Activated CD4-positive, alpha-beta T cell treated with anti-CD3 and anti-CD28 coated beads for 48 hours (primary cell): ENCODE results near the gene H3-3A.

Experiments used
- DNase-seq: peaks from one replicate; pipeline ENCODE4 v3.0.0-alpha.2; 2020

Gene H3-3A

DNA sequence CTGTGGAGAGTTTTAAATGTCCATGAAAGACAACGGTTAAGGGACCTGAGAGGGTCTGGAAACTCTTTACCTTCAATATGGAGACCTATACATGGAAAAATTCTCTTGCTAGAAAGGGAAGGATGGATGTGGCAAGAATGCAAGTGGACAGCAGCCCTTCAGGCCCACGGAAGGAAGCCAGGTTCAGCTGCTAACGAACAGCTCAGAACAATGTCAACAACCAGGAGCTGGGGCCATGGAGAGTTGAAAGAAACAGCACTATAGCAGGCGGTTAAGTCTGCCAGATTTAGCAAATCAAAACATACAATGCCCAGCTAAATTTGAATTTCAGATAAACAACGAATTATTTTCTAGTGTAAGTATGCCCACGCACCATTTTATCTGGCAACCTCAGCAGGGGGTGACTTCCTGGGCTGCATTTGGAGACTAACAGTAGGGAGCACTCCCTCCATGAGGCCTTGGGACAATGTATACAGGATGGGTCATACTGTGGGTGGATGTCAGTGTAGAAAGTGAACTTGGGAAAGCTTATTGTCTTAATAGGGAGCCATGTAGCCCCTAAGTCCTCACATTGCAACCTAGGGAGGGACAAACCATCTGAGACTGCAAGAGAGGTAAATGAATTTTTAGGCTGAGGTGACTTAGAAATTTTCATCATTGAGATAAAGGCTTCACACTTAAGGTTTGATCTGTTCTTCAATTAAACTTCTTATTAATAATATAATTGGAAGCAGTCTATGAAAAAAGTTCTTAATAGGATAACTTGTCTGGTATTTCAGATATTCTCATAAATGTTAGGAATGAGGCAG, 7.8 kb upstream of the H3-3A start:
- no peak for DNase-seq

DNA sequence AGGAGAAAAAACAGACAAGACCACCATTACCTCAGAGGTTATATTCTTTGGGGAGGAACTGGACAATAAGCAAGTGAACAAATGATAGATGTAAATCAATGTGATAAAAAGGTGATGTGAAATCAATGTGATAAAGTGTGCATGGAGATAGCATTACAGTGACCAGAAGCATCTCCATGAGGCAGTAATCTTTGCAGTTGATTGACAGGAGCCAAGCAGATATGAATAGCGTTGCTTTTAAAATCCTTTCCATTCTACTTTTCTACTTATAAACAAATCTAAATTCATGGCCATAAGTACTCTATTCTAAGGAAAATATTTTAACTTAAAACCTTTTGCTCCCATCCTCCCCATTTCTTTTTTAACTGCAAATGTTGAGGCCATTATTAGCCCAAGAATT, 2.8 kb upstream of the H3-3A start:
- no peak for DNase-seq

DNA sequence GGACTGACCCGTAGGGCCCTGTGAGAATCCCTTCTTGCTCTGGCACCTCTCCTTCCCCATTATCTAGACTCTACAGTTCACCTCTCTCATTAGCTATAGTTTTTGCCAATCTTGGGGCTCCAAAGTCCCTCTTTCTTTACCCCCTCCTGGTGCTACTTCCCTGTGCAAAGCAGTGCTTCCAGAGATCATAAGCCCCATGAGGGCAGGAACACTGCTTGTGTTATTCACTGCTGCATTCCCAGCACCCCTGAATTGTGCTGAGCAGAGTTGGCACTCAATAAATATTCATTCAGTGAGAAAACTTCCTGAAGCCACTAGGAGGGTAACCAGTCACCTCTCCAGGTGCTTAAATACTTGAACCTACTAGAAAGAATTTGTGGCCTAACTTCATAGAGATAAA, 2.1 kb upstream of the H3-3A start:
- DNase-seq: no peak

DNA sequence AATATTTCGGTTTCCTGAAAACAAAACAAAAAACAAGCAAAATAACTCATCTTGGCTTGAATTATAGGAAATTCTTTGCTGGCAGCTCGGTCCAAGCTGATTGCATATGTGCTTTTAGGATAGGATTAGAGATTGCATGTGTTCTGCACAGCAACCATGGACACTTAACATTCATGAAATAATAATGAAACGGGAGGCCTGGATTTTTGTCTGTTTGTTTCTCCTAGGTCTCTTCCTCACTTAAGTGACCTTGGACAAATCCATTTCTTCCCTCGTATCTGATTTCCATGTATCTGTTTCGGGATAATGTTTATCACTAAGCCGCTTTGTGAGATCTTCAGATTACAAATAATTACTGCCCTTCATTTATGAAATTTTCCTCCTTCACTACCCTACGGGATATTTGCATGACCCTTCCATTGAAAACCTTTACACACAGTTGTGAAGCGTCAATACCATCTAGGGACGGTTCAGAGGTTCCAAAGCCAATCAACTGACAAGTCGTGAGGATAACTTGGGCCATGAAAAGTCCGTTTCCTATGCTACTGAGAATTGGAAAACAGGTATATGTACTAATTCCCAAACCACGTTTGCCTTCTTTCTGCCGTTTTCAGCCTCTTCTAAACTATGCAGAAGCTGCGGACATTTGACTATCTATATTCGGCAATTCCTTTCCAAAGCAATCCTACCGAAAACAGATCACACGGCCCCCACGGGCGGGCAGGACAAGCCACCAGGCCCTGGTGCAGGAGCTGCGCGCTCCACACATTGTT, 1.3 kb upstream of the H3-3A start:
- no peak for DNase-seq

DNA sequence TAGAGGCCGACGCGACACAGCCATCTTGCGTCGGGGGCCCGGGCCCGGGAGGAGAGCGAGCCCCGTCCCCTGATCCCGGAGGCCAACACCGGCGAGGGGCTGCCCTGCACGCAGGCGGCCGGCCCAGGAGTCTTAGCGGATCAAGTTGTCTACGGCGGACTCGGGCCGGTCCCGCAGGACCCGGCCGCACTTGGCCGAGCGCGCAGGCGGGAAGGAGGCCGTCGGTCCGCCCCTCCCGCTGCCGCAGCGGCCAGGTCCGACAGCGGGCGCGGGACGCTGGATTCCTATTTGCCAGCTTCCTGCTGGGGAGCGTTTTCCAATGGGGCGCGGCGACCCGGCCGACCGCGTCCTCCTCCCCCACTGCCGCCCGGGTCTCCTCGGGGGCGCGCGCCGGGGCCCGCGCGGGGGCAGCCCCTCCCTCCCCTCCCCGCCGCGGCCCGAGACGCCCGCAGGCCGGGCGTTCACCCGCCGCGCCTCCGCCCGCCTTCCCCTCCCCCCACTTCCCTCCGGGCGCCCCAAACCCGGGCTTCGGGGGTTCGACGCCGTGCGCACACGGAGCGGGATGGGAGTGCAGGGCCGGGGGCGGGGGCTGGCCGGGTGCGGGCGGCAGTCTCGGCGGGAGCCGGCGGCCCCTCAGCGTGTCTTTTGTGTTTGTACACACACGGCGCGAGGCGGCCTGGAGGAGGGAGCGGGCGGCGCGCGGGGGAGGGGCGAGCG, 517 bp upstream of the H3-3A start:
- DNase-seq: peak; percentile 49

DNA sequence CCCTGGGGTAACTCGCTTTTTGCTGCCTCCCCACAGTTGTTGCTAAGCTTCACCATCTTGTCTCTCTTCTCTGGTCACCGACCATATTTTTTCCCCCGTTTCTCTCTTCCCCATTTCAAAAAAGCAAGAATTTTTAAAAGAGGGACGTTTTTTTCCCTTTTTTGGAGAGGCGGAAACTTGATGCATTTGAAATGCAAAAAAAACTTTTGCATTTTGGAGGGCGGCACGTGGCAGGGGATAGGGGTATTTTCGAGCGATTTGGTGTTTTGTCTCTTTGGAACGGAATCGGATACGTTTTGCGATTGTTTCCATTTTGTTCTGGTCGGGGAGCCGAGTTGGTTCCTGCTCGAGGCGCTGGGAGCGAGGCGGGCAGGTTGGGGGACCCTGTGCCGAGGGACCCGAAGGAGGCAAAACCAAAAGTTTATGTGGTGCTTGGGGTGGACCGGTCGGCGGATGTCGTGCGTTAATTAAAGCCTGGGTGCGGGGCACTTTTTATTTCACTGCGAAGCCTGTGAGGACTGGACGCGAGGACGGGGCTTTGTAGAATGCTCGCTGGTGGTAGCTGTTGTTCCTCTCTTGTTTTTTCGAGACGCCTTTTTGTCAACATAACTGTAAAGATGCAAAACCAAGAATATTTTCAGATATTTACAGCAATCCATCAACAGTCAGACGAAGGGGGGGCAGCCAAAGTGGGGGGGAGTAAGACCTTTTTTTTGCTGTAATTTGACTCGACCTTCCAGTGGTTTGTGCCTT, 884 bp downstream of the H3-3A start:
- peak; percentile 57 for DNase-seq

DNA sequence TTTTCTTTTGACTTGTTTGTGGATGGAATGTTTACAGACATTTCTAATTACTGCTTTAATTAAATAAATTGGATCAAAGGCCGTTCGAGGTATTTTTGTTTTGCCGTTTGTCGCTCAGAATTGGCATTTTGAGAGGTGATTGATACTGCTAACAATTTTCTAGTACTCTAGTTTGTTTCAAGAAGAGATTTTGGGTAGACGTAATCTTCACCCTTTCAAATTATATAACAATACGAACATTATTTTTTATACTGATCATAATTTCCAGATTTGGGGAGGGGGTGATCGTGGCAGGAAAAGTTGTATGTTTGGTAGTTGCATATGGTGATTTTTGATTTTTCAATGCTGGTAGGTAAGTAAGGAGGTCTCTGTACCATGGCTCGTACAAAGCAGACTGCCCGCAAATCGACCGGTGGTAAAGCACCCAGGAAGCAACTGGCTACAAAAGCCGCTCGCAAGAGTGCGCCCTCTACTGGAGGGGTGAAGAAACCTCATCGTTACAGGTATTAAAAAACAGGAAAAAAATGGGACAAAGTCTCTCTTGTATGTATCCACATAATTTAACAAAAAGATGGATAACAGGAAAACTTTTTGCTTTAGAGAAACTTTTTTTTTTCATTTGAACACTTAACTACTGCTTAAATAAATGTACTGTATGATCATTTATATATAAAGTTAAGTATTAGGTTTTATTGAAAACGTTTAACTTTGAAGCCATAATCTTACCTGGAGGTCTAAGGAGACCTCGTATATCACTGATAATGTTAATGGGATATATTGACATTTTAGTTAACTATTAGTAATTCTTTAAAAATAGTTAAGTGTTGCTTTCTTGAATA, 1.7 kb downstream of the H3-3A start:
- DNase-seq: peak; percentile 24

DNA sequence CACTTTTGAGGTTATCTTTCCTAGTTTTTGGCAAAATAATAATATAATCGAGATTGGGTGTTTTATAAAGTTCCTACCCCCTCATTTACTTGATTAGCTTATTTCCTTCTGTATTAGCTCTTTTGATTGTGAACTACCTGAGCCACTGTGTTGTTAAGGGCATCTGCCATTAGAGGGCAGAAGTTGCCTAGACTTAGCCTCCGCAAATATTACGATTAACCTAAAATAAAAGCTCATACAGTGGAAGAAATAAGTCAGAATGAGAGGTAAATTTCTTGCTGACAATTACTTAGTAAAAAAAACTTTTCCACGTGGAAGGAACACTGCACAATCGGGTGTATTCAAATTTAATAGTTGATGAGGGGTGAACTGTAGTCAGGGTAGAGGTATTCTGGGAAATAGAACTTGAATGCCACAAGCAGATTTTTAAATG, 2.3 kb downstream of the H3-3A start:
- peak; percentile 47 for DNase-seq

DNA sequence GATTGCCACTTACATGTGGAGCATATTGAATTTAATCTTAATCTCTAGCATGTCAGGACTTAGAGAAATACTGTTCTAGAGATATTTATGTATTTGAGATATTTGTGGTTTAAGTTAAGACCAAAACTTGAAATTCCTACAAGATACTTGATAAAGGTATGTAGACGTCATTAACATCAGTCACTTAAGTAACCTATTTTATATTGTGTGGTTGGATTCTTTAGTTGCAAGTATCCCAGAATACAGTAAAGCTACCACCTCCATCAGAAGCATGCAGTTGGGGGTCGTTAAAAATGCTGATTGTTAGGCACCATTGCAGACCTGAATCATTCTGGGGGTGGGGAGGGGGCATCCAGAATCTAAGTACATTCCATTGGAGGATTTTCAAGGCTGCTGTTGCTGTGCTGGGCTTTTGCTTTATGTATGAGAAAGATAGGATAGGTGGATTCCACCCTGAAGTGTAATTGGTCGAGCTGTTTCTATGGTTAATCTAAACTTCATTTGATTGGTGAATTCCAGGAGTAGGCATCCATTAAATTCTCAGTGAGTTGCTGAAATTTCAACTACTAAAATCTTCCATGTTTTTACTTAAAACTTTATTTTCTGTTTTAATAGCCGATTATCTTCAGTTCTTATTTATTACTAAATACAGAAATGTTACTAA, 4.0 kb downstream of the H3-3A start:
- DNase-seq: no peak

DNA sequence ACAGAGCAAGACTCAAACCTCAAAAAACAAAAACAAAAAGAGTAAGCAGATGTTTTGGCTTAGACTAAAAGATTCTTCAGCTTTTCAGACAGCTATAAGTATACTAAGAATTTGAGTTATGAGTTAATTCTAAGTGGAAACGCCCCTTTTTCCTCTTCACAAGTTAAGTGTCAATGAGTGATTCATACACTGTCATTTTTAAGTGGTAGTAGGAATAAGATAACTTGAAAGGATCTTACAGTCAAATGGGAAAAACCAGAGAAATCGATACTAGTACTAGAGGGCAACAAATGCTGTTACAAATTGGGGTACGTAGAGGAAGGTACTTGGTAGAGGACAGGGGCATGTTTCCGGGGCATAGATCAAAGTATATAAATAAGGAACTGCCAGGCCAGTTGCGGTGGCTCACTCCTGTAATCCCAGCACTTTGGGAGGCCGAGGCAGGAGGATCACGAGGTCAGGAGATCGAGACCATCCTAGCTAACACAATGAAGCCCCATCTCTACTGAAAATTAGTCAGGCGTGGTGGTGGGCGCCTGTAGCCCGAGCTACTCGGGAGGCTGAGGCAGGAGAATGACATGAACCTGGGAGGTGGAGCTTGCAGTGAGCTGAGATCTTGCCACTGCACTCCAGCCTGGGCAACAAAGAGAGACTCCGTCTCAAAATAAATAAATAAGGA, 7.4 kb downstream of the H3-3A start:
- peak; percentile 38 for DNase-seq

DNA sequence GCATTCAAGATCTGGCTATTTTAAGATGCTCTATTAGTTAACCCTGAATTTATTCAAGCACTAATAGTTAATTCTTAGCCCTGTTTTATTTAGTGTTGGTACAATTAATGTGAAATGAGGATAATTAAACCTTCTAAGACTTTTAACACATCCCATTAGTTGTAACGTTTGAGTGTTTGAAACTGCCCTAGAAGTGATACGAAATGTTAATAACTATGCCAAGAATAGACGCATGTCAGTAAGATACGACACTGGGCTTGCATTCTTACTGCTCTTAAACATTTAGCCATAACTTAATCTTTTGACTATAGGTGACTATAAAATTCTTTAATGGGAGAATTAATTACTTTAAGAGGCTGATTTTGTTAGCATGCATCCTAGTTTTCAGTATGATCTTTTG, 9.8 kb downstream of the H3-3A start:
- DNase-seq: no peak

DNA sequence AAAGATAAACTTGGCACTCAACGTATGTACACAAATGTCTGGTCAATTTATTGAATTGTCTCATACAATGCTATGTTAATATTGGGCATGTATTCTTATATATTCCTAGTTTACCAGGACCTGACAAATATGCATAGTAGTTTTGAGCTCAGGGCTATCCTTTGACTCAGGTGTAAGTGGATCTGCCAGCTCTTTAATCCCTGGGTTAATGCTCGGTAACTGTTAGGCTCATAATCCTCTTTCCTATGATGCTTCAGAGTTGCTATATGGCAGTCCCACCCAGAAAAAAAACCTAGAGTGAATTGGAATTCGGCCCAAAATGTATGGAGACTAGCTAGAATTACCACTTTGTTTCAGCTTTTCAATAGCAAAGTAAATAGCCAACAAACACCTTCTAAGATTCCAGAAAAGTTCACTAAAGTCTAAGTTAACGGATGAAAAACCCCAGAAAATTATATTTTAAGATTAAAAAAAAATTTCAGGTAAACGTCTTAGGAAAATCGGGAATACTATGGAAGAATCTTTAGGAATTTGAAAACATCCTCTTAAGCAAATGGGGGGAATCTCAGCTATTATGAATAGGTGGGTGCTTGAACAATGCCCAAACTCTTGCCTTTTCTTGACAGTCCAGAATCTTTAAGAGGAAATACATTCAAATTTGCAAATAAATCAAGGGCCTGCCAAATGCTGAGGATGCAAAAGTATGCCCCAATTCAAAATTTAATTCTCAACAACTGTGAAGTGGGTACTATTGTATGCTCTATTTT, 10.9 kb downstream of the H3-3A start:
- no peak for DNase-seq

DNA sequence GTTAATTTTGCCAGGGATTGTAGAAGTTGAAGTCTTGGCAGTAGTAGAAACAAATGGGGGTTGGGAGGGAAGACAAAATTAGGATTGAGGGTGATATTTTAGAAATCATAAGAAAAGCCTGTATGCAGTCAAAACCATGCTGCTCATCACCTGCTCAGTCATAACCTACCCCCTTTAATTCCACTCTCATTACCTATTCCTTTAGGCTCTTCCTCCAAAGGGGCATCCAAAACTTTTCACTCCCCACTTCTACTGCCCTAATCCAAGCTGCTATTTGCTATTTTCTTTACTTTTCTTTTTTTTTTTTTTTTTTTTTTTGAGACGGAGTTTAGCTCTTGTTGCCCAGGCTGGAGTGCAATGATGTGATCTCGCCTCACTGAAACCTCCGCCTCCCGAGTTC, 11.5 kb downstream of the H3-3A start:
- no peak for DNase-seq

DNA sequence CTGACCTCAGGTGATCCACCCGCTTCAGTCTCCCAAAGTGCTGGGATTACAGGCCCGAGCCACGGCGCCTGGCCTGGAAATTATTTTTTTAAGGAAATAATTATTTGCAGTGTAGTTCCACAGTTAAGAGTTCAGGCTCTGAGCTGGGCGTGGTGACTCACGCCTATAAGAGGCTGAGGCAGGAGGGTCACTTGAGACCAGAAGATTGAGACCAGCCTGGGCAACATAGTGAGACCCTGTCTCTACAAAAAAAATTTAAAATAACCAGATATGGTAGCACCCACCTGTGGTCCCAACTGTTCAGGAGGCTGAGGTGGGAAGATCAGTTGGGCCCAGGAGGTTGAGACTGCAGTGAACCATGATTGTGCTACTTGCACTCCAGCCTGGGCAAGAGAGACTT, 13.9 kb downstream of the H3-3A start:
- DNase-seq: no peak

DNA sequence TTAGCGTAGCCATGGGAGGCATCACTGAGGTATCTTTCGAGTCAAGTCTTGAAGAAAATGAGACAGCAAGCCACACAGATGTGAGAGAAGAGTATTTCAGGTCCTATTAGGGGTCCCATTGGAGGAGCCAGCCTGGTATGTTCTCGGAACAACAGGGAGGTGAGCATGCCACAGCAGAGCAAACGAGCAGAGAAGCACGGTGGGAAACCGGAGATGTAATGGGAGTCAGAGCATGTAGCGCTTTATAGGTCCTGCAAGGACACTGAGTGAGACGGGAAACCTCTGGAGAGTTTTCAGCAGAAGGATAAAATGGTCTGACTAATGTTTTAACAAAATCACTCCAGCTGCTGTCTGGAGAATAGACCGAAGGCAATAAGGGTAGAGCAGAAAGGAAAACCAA, 15.9 kb downstream of the H3-3A start:
- no peak for DNase-seq

DNA sequence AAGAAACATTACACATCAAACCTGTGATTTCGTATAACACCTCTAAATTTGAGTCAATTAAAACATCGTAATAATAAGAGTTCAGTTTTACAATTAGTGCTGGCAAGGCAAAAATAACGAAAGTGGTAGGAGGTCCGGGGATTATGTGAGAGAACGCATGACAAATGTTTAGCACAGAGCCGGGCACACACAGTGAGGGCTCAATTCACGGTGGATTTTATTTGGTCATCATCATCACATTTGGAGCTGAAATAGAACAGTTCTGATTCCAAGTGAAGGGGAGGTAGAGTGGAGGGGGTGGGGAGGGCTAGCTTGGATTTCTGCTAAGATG, 20.0 kb downstream of the H3-3A start:
- DNase-seq: no peak

DNA sequence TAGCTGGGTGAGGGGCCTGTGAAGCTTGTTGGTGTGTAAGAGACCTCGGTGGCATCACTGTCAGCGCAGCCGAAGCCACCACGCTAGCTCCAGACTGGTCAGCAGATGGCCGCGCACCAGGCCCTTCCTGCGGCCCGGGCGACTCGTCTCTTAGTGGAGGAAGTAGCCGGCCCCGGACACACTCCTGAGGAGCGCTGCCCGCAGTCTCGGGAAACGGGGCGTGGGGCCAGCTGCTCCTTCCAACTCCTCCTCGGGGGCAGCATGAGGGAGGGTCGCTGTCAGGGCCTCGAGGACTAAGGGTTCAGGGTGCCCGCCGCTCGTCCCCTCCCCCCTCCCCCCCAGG, 20.4 kb downstream of the H3-3A start:
- no peak for DNase-seq

DNA sequence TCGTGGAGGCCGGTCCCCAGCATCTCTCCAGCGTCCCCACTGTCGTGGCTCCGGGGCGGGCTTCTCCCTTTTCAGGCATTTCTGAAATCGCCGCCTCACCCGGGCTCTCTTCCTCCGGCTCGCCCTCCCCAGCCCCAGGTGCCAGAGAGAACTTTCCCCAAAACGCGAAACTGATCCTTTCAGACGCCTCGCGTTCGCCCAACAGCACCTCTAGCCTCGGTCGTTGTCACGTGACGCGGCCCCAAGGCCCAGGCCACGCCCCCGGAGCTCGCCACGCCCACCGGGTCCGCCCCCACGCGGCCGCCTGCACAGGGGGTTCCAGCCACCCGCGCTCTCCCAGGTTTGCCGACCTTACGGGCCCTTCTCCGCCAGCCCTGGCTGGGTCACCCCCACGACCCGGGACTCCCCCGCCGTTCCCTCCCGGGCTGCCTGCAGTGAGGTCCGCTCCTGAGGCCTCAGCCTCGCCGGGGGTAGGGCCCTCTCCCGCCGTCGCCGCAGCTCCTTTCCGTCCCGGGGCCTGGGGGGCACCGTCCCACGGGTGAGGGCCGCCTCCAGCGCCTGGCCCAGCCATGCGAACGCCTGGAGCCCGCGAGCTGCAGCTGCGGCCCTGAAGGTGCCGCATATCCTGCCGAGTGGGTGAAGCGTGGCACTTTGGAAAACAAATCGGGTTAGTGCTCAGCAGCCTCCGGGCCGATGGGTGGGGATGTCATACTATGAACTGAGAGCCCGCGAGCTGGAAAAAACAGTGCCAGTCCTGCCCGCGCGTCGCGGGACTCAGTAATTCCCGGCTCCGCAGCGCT, 21.0 kb downstream of the H3-3A start:
- peak; percentile 94 for DNase-seq

DNA sequence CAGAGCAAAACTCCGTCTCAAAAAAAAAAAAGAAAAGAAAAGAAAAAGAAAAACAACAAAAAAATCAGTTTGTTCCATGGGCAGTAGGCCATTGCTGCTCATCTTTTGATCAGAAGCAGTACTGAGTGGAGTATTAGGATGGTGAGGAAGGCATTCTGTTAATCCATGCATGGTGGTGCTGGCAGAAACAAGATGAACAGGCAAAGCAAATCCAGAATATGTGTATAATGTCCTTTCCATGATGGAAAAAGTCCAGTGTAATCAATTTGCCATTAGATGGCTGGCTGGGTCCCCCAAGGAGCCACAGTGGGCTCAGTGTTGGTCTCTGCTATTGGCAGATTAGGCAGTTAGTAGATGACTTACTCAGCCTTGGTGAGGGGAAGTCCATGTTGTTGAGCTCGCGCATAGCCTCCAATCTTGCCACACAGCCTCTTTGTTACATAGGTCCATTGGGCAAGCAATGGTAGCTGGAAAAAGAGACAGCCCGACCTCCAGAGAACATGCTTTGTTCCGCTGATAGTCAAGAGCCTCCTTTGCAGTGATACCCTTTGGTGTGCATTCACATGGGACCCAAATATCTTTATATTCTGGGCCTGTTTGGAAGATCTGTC, 23.3 kb downstream of the H3-3A start:
- no peak for DNase-seq
